Activated CD4-positive, alpha-beta T cell treated with anti-CD3 and anti-CD28 coated beads, Interleukin-2, Interleukin-4, amounts not matched to agents 100 ng/mL and 50 ng/mL, durations not matched to agents 16 hours and 8 hours (primary cell): ENCODE results near the gene NUP210.
"Not testable (repeated sequence)": the region's sequence is repeated elsewhere in the genome, so short reads cannot be mapped to it uniquely, and the experiment has no call there.

Experiments used
- DNase-seq: peaks from one replicate; pipeline ENCODE4 v3.0.0-alpha.2; 2020; ENCODE audit warnings: low spot score

Gene NUP210

DNA sequence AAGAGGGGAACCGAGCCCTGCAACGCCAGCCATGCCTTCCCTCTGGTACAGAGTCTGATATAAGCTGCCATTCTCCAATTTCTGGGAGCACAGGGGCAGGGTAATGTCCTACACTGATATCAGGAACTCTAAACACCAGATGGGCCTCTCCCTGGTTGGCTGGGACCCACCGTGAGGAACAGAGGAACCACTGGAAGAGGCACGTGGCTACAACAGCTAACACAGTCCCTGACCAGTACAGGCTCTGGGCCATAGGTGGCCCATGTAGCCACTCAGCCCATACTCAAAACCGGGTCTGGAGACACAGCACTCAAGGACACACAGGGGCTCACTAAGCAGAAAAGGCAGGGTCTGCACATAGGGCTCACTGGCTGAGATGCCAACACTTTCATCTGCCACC lies 13.9 kb downstream of the NUP210 start:
- DNase-seq = no peak

- DNase-seq = no peak
Measured at GRCh38 chr3:13405614-13406013, 14.5 kb downstream of the NUP210 start.

GRCh38 chr3:13404626-13405452 lies 15.3 kb downstream of the NUP210 start:
- no peak for DNase-seq

DNA sequence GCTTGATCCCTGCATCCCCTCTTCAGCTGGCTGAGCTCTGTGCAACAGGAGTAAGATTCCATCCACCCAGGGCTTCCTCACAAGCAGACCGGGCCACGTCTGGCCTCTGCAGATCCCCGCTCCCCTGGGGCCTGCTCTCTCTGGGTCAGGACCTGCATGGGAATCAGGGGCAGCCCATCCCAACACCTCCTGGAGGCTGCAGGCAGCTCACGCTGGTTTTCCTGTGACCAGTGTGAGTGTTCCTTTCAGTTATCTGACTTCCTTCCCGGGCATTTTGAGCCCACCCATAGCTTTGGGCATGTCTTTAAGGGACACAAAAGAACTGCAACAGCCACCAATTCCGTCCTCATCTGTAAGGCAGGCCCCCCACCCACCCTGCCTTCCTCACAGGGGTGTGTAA lies 16.3 kb downstream of the NUP210 start:
- DNase-seq = no peak

GRCh38 chr3:13403213-13403819 lies 16.8 kb downstream of the NUP210 start:
- no peak for DNase-seq

- DNase-seq = no peak
Measured at GRCh38 chr3:13401149-13401548, 19.0 kb downstream of the NUP210 start.

GRCh38 chr3:13400114-13400673 lies 19.9 kb downstream of the NUP210 start:
- no peak for DNase-seq

DNA sequence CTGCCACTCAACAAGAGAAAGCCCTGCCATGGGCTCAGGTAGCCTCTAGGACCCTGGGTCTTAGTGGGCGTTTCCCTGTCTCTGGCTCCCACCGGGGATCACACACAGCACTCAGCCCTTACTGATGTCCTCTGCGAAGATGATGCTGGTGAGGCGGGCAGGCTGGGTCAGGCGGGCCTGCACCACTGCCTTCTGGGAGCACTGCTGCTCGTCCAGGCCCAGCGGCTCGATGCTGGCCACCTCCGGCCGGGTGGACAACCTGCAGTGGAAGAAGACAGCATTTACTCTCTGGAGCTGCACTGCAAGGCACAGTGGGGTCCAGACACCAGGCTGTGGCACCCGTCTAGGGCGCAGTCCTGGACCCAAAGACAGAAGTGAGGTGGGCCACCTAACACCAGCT lies 20.5 kb downstream of the NUP210 start:
- no peak for DNase-seq

- no peak for DNase-seq
Measured at GRCh38 chr3:13397316-13397715, 22.8 kb downstream of the NUP210 start.

DNA sequence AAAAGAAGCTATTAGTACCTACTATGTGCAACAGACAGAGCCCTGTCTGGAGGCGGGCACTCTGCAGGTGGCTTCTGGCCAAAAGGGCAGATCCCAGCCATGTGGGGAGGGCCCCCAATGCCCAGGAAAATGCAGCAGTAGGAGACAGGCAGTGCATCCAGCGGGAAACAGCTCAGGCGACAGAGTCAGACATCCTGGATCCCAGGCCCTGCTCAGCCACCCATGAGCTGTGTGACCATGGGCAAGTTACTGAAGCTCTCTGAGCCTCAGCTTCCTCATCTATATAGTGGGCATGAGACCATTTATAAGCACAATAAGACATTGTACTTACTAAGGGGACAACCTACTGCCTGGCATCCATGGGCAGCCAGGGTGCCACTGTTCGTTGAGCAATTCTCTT lies 25.8 kb downstream of the NUP210 start:
- DNase-seq = no peak

- DNase-seq = no peak
Measured at GRCh38 chr3:13393427-13394360, 26.4 kb downstream of the NUP210 start.

- DNase-seq = no peak
Measured at GRCh38 chr3:13391308-13391707, 28.8 kb downstream of the NUP210 start.

GRCh38 chr3:13389378-13389777 lies 30.7 kb downstream of the NUP210 start:
- no peak for DNase-seq

DNA sequence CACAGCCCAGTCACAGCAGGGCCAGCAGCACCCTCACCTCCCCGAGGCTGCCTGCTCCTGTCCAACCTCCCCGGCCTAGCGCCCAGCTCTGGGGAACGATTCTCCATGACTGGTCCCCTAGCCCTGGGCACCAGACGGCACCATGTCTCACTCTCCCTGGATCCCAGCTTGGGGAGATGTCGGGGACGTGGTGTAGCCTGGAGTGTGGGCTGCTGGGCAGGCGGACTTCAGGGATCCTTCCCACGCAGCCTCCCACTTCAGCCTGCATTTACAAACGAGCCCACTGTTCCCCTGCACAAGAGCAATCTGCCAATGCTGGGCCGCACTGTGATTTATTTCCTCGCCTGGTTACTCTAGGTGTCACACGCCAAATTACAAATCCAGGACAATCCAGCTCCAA lies 31.3 kb downstream of the NUP210 start:
- DNase-seq = no peak

DNA sequence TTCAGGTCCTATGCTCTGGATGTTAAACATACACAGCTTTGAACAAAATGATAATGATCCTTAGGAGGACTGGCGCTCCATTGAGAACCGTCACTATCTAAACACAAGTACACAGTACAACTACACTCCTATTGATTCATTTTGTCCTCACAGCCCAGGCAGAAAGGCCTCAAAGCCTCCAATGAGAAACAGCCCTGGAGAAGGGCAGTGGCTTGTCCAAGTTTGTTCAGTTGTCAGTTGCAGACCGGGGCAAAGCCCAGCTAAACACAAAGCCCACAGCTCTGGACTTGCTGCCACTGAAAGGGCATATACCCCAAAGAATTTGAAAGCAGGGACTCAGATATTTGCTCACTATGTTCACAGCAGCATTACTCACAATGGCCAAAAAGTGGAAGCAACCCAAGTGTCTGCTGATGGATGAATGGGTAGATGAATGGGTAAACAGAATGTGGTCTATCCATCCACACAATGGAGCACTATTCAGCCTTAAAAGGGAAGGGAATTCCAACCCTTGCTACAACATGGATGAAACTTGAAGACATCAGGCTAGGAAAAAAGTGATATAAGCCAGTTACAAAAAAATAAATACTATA lies 34.7 kb downstream of the NUP210 start:
- DNase-seq = no peak

- no peak for DNase-seq
Measured at GRCh38 chr3:13380971-13381370, 39.2 kb downstream of the NUP210 start.

DNA sequence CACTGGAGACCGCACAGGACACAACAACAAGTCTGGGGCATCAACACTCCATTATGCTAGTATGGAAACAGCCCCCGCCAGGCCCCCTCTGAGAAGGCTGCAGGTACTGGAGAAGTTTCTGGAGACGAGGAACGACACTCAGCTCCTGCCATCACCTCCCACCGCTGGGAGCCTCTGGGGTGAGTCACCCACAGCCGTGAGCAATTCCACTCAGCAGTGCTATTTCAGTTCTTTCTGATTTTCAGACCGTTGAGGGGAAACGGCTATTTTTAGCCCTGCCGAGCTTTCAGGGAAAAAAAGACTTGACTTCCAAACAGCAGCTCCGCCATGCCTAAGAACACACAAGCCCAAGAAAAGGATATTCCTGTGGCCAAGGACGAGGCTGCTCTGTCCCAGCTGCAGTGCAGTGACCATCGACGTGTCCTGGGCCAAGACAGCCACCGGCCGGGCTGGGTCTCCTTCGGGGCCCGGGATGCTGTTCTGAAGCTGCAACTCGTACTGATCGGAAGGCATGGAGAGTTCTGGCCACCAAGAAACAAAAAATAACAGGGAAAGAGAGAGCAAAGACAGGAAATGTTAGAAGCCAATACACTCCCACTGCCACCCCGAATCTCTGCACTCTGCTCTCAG lies 40.8 kb downstream of the NUP210 start:
- no peak for DNase-seq

DNA sequence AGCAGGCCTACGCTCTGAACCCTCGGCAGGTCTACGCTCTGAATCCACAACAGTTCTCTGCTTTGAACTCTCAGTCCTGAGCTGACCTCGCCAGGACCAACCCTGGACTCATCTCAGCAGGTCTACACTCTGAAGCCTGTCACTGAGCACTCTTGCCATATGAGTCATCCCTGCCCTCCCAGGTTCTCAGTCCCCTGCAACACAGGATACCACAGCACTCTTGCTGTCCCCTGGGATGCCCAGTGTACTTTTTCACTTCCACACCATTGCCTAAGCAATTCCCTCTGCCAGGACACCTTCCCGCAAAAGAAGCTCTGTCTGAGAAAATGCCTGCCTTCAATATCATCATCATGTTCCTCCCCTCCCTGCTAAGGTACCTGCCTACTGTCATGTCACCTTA lies 42.0 kb downstream of the NUP210 start:
- DNase-seq = no peak

DNA sequence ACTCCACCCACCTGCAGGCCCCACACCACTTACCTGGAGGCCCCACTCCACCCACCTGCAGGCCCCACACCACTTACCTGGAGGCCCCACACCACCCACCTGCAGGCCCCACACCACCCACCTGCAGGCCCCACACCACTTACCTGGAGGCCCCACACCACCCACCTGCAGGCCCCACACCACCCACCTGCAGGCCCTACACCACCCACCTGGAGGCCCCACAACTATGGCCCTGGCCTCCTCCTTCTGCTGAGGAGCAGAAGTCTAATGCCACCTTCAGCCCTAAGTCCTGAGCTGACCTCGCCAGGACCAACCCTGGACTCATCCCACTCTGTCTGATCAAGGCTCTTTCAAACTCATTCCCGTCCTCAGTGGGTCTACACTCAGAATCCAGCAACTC lies 42.4 kb downstream of the NUP210 start:
- DNase-seq = not testable (repeated sequence)

GRCh38 chr3:13377021-13377420 lies 43.1 kb downstream of the NUP210 start:
- no peak for DNase-seq

GRCh38 chr3:13376091-13376490 lies 44.0 kb downstream of the NUP210 start:
- DNase-seq = no peak

GRCh38 chr3:13375464-13375863 lies 44.7 kb downstream of the NUP210 start:
- no peak for DNase-seq
